Effector memory CD4-positive, alpha-beta T cell (primary cell): ENCODE data around the gene SUPT20H.

Experiments
- DNase-seq, 3 donors: peaks; one replicate each; pipeline ENCODE4 v3.0.0-alpha.2; 2020
- H3K27ac ChIP-seq: 2 replicates; pipeline ENCODE4 v1.7.0; 2013; ENCODE audit warnings: mild to moderate bottlenecking, low read length, moderate library complexity; ENCODE audit not compliant: insufficient read depth, poor library complexity, severe bottlenecking
- H3K27me3 ChIP-seq: replicated peaks from 2 replicates; pipeline ENCODE4 v1.7.0; 2013; ENCODE audit warnings: mild to moderate bottlenecking, low read length; ENCODE audit not compliant: insufficient read depth, control insufficient read depth, poor library complexity, severe bottlenecking
- H3K36me3 ChIP-seq: 2 replicates; pipeline ENCODE4 v1.7.0; 2013; ENCODE audit warnings: mild to moderate bottlenecking, low read length, moderate library complexity; ENCODE audit not compliant: control insufficient read depth, insufficient read depth
- H3K4me1 ChIP-seq: 2 replicates; pipeline ENCODE4 v1.7.0; 2013; ENCODE audit warnings: low read length, mild to moderate bottlenecking; ENCODE audit not compliant: control insufficient read depth, insufficient read depth, poor library complexity, severe bottlenecking
- H3K4me3 ChIP-seq: 2 replicates; pipeline ENCODE4 v1.7.0; 2013; ENCODE audit warnings: low read length, low read depth, mild to moderate bottlenecking; ENCODE audit not compliant: insufficient read depth, poor library complexity, severe bottlenecking
- H3K9me3 ChIP-seq: 2 replicates; pipeline ENCODE4 v1.7.0; 2013; ENCODE audit warnings: mild to moderate bottlenecking, low read length, moderate library complexity; ENCODE audit not compliant: control insufficient read depth
- total RNA-seq, 3 donors: gene quantifications; one replicate each; lab custom pipeline; 2026; lab: John Stamatoyannopoulos, UW

Gene SUPT20H
- total RNA-seq: 59.2 to 76.7 (median 73.1) reads per million in 3 donors

GRCh38 chr13:37058910-37059847 lies at the start of gene SUPT20H:
Gene SUPT20H, minus strand, starts transcription at chr13:37059688. Its CDS starts 8,198 bp downstream, at chr13:37051490.
- peak within 1 kb of the TSS; percentile 94 for H3K27ac ChIP-seq
- peak; percentile 85 to 89 (median 89) for DNase-seq
- H3K36me3 ChIP-seq: peaks cover 4% of the 10 kb centered on the region
- H3K27me3 ChIP-seq: no peaks in the 10 kb centered on the region
- peaks cover 9% of the 10 kb centered on the region for H3K4me1 ChIP-seq
- peak within 1 kb of the TSS; percentile 89 for H3K4me3 ChIP-seq
- H3K9me3 ChIP-seq: no peaks in the 10 kb centered on the region

- H3K27ac ChIP-seq: no peak overlapping the region
- no peaks in the 10 kb centered on the region for H3K36me3 ChIP-seq
Measured at GRCh38 chr13:37109051-37109678, 49.7 kb upstream of the SUPT20H start.

GRCh38 chr13:37107868-37108267 lies 48.4 kb upstream of the SUPT20H start:
- DNase-seq: no peak
- no peaks in the 10 kb centered on the region for H3K4me1 ChIP-seq
- no peak overlapping the region for H3K4me3 ChIP-seq
- no peaks in the 10 kb centered on the region for H3K9me3 ChIP-seq
- H3K27me3 ChIP-seq: no peaks in the 10 kb centered on the region
- H3K27ac ChIP-seq: no peak overlapping the region
- H3K36me3 ChIP-seq: no peaks in the 10 kb centered on the region

More at GRCh38 chr13:37109051-37109678, 49.7 kb upstream of the SUPT20H start:
- Histone ChIP-seq H3K9me3 (no peaks in the 10 kb centered on the region), H3K4me3 (no peak overlapping the region), H3K27me3 (no peaks in the 10 kb centered on the region), H3K4me1 (no peaks in the 10 kb centered on the region)
- DNase-seq: no peak

GRCh38 chr13:37107456-37107855 lies 48.0 kb upstream of the SUPT20H start:
- Histone ChIP-seq H3K4me1 (no peaks in the 10 kb centered on the region), H3K36me3 (no peaks in the 10 kb centered on the region), H3K27me3 (no peaks in the 10 kb centered on the region), H3K27ac (no peak overlapping the region), H3K4me3 (no peak overlapping the region), H3K9me3 (no peaks in the 10 kb centered on the region)
- no peak for DNase-seq

- Histone ChIP-seq H3K4me3 (no peak overlapping the region), H3K27me3 (no peaks in the 10 kb centered on the region), H3K36me3 (no peaks in the 10 kb centered on the region), H3K9me3 (no peaks in the 10 kb centered on the region), H3K4me1 (no peaks in the 10 kb centered on the region), H3K27ac (no peak overlapping the region)
- no peak for DNase-seq
Measured at GRCh38 chr13:37106642-37107041, 47.2 kb upstream of the SUPT20H start.

GRCh38 chr13:37105251-37105714 lies 45.8 kb upstream of the SUPT20H start, which contains the start of gene CSNK1A1L:
Gene CSNK1A1L, minus strand, starts transcription at chr13:37105664. Its CDS starts 408 bp downstream, at chr13:37105256.
- H3K9me3 ChIP-seq: no peaks in the 10 kb centered on the region
- H3K27me3 ChIP-seq: no peaks in the 10 kb centered on the region
- DNase-seq: no peak
- no peaks in the 10 kb centered on the region for H3K4me1 ChIP-seq
- H3K36me3 ChIP-seq: no peaks in the 10 kb centered on the region
- no peak within 1 kb of the TSS for H3K27ac ChIP-seq
- no peak within 1 kb of the TSS for H3K4me3 ChIP-seq

- H3K4me1 ChIP-seq: no peaks in the 10 kb centered on the region
- no peak overlapping the region for H3K27ac ChIP-seq
- H3K27me3 ChIP-seq: no peaks in the 10 kb centered on the region
- H3K36me3 ChIP-seq: no peaks in the 10 kb centered on the region
- DNase-seq: no peak
- no peaks in the 10 kb centered on the region for H3K9me3 ChIP-seq
- no peak overlapping the region for H3K4me3 ChIP-seq
Measured at GRCh38 chr13:37102896-37103295, 43.4 kb upstream of the SUPT20H start.

GRCh38 chr13:37101201-37101600 lies 41.7 kb upstream of the SUPT20H start:
- no peak overlapping the region for H3K27ac ChIP-seq
- no peaks in the 10 kb centered on the region for H3K27me3 ChIP-seq

GRCh38 chr13:37100731-37101130 lies 41.2 kb upstream of the SUPT20H start:
- Histone ChIP-seq H3K36me3 (no peaks in the 10 kb centered on the region), H3K9me3 (no peaks in the 10 kb centered on the region), H3K4me3 (no peak overlapping the region), H3K4me1 (no peaks in the 10 kb centered on the region), H3K27me3 (no peaks in the 10 kb centered on the region), H3K27ac (no peak overlapping the region)
- DNase-seq: no peak

More at GRCh38 chr13:37101201-37101600, 41.7 kb upstream of the SUPT20H start:
- Histone ChIP-seq H3K4me1 (no peaks in the 10 kb centered on the region), H3K36me3 (no peaks in the 10 kb centered on the region), H3K4me3 (no peak overlapping the region), H3K9me3 (no peaks in the 10 kb centered on the region)
- DNase-seq: no peak

- no peaks in the 10 kb centered on the region for H3K27me3 ChIP-seq
- no peak overlapping the region for H3K27ac ChIP-seq
- H3K4me3 ChIP-seq: no peak overlapping the region
- no peak for DNase-seq
- no peaks in the 10 kb centered on the region for H3K4me1 ChIP-seq
- no peaks in the 10 kb centered on the region for H3K36me3 ChIP-seq
- no peaks in the 10 kb centered on the region for H3K9me3 ChIP-seq
Measured at GRCh38 chr13:37097076-37097475, 37.6 kb upstream of the SUPT20H start.
